DMS153 treated with DMSO at 0.1 percent for 48 hours (cell line): Measurements from ENCODE around the gene INSL3.
"Not testable (repeated sequence)": the region's sequence is repeated elsewhere in the genome, so short reads cannot be mapped to it uniquely, and the experiment has no call there.

Experiments used
- DNase-seq: peaks from one replicate; lab custom pipeline; 2025; ENCODE audit not compliant: unreplicated experiment; lab: John Stamatoyannopoulos, UW

INSL3 gene

DNA sequence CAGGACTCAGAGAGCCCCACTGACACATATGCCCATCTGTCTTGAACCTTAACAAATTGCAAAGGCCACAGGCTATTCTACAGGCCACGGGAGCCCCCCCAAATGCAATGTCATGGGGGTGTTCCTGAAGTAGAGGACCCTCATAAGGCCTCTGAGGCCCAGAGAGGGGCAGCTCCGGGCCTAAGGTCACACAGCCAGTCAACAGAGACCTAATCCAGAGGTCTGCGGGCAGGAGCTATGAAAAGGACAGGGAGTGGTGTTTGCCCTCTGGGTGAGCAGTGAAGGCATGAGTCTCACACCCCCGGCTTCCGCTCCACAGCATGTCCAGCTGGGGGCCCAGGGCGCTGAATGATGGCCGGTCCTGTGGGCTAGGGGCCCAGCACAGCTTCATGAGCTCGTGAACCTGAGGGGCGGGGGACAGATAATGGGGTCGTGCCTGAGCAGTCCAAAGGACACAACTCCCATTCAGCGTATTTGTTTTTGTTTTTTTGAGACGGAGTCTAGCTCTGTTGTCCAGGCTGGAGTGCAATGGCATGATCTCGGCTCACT is 5.3 kb upstream of the INSL3 start:
- no peak for DNase-seq

DNA sequence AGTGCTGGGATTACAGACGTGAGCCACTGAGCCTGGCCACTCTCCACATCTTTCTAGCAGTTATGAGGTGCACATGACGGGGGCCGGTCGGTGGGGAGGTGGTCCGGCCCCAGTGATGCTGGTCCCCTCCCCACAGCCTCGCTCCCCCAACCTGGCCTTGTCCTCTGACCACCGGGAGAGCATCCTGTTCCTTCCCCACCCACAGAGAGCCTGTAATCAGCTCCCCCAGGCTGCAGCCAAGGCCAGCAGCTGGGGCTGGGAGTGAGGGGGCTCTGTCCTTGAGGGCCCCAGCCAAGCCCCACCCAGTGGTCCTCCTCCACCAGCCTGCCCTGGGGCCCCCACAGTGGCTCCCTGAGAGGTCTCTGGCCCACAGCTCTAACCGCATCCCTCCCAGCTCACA is 3.0 kb upstream of the INSL3 start:
- no peak for DNase-seq

DNA sequence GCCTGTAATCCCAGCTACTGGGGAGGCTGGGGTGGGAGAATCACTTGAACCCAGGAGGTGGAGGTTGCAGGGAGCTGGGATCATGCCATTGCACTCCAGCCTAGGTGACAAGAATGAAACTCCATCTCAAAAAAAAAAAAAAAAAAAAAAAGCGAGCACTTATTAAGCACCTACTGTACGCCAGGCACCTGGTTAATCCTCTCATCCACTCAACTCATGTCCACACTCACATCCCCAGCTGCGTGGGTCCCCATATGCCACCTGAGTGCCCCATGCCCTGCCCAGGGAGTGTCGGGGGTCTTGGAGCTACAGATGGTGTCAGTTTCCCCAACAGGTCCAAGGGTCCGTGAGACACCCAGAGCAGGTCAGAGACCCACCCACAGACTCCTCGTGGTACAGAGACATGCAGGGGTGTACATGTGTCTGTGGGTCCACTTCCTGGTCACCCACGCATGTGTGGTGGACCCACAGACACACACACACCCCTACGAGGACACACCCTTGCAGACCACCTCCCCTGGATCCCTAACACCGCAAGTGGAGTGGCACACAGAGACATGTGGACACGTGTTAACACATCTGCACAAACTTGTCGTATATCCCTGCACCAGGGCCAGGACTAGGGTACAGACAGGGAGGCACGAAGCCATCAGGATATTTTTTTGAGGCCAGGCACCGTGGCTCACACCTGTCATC is 3.5 kb downstream of the INSL3 start:
- DNase-seq, result no peak

DNA sequence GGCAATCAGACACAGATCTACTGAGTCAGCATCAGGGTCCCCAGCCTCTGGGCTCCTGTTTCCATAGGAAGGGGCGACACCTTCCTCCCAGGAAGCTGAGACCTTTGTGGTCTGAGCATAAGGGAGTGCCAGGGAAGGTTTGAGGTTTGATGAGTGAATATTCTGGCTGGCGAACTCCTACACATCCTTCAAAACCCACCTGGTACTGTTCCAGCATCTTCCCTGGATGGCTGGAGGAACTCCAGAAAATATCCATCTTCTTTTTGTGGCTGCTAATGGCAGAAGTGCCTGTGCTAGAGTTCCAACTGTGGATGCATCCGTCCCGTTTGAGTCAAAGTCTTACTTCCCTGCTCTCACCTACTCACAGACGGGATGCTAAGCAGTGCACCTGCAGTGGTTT is 9.2 kb downstream of the INSL3 start:
- no peak for DNase-seq

DNA sequence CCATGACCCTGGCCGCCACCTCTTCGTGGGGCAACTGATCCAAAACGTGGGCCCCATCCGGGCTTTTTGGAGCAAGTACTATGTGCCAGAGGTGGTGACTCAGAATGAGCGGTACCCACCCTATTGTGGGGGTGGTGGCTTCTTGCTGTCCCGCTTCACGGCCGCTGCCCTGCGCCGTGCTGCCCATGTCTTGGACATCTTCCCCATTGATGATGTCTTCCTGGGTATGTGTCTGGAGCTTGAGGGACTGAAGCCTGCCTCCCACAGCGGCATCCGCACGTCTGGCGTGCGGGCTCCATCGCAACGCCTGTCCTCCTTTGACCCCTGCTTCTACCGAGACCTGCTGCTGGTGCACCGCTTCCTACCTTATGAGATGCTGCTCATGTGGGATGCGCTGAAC is 9.6 kb downstream of the INSL3 start:
- no peak for DNase-seq

DNA sequence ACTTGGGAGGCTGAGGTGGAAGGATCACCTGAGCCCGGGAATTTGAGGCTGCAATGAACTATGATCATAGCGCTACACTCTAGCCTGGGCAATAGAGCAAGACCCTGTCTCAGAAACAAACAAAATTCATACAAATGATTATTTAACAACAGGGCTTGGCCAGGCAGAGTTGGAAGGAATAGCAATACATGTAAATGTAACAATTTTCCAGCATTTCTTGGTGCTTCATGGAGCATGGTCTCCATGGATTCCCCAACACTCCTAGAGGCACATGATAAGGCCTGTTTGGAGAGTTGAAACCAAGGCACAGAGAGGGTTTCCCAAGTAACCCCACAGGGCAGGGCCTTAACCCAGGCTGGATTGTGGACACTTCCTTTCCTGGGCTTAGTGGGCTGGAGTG is 10.2 kb downstream of the INSL3 start:
- DNase-seq, result no peak

DNA sequence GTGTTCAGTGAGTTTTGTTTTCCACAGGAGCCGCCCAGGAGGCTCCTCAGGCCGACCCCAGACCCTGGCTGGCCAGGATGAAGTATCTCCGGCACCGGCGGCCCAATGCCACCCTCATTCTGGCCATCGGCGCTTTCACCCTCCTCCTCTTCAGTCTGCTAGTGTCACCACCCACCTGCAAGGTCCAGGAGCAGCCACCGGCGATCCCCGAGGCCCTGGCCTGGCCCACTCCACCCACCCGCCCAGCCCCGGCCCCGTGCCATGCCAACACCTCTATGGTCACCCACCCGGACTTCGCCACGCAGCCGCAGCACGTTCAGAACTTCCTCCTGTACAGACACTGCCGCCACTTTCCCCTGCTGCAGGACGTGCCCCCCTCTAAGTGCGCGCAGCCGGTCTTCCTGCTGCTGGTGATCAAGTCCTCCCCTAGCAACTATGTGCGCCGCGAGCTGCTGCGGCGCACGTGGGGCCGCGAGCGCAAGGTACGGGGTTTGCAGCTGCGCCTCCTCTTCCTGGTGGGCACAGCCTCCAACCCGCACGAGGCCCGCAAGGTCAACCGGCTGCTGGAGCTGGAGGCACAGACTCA is 13.5 kb downstream of the INSL3 start:
- no peak for DNase-seq

DNA sequence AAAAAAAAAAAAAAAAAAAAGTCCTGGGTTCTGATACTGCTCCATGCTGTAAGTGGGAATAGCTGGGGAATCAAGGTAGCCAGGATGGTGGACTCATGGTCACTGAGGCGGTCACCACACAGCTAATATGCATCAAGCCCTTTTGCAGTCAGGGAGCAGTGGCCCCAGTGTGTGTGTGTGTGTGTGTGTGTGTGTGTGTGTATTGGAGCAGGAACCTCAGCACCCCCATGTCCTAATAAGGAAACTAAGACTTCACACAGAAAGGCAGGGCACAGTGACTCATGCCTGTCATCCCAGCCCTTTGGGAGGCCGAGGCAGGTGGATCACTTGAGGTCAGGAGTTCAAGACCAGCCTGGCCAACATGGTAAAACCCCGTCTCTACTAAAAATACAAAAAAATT is 14.4 kb downstream of the INSL3 start:
- no peak for DNase-seq

DNA sequence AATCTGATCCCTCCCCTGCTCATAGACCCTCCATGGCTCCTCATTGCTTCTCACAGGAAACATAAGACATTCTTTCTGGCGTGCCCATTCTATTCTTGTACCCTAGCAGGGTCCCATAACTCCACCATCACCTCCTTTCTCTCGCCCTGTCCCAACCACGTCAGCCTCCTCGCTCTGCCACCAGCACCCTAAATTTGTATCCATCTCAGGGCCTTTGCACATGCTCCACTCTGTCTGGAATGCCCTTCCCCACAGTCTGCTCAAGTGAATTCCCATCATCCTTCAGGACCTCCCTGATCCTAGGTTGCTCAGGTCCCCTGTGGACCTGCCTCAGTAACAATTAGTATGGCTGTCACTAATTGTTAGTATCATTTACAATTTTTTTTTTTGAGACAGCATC is 15.9 kb downstream of the INSL3 start:
- no peak for DNase-seq

DNA sequence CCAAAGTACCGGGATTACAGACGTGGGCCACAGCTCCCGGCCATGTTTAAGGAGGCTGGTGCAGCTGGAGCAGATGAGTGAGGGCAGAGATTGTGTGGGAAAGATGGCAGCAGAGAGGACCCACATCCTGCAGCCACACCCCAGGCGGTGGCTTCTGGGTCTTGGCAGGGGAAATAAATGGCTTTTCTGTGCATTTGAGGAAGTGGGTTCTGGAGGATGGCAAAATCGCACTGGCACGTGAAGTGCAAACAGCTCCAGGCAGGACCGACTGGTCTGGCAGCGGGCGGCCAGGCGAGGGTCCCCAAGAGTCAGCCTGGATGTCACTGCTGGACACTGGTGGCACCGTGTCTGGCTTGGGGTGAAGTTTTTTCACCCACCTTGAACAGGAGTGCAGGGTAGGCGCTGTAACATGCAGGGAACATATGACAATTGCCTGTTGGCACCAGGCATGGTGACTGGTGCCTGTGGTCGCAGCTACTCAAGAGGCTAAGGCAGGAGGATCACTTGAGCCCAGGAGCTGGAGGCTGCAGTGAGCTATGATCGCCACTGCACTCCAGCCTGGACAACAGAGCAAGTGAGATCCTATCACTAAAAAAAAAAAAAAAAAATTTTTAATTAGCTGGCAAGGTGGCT is 17.9 kb downstream of the INSL3 start:
- DNase-seq, result no peak

DNA sequence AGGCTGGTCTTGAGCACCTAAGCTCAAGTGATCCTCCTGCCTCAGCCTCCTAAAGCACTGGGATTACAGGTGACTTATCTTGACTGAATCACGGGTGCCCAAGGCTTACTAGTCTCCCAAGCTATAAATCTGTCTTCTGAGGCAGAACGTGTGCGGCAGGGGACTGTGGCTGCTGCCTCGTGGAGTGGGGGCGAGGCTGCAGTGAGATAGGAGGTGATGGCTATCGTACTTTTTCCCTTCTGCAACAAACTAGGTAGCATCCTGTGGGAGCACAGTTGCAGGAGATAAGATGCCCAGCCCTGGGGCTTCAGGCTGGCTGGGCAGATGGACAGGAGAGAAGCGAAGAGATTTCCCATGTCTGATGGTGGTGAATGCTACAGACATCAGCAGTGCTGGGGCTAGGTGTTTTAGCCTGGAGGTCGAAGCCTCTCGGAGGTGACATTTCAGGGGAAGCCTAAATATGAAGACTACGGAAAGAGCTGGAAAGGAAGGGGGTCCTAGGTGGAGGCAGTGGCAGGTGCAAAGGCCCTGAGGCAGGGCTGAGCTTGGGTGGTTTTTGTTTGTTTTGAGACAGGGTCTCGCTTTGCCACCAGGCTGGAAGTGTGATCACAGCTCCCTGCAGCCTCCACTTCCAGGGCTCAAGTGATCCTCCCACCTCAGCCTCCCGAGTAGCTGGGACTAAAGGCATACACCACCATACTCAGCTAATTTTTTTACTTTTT is 19.0 kb downstream of the INSL3 start:
- no peak for DNase-seq

DNA sequence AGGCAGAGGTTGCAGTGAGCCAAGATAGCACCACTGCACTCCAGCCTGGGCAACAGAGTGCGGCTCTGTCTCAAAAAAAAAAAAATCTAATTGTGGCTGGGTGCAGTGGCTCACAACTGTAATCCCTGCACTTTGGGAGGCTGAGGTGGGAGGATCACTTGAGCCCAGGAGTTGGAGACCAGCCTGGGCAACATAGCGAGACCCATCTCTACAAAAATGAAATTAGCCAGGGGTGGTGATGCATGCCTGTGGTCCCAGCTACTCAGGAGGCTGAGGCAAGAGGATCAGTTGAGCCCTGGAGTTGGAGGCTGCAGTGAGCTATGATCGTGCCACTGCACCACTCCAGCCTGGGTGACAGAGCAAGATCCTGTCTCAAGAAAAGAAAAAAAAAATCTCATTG is 22.7 kb downstream of the INSL3 start:
- not testable (repeated sequence) for DNase-seq

DNA sequence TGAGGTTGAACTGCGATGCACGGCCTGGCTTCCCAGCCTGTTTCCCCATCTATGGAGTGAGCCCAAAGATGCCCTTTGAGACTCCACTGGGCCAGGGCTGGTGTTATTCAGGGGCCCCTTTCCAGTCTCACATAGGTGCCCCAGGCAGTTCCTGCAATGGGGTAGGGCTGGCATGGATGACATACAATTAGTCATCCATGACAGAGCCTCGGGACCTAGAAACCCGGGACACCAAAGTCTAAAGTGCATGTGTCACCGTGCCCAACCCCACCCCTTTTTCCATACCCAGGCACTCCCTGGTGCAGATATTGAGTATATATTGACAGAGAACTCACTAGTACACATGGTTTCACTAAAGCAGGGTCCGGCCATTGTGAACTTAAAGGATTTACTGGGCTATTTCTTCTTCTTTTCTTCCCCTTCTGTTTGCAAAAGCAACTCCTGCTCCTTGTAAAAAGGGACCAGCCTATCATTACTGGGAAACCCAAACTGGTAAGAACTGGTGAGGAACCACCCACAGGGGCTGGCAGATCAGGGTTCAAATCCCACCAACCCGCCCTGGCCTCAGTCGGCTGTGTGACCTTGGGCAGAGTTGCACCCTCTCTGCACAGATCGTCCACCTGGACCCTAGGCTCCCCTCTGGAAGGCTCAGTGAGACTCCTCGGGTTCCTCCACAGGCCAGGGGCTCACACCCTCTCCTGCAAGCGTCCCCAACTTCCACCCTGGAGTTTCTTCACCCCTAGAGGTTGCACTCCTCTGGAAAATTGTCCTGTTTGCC is 23.7 kb downstream of the INSL3 start:
- DNase-seq, result no peak

DNA sequence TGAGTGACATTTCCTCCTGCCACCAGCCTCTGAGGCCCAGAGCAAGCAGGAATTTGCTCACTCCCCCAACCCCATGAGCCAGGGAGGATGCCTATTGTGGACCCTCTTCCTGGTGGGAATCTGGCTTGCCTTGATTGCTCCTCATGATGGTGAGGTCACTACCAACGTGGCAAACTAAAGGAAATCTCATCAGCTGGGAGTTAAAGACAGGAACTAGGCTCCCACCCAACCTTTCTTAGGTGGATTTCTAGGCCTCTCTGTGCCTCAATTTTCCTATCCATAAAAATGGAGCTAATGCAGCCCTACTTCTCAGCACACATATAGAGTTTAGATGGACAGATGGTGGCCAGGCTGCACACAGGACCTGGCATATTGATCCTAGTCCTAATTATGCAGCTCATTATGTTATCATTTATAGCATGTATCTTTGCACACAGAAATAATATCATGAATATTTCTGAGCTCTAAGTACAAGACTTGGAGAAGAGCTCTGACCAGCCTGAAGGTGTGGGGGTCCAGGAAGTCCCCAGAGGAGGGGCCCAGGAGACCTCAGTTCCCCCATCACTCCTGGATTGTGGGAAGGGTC is 24.4 kb downstream of the INSL3 start:
- DNase-seq, result no peak

DNA sequence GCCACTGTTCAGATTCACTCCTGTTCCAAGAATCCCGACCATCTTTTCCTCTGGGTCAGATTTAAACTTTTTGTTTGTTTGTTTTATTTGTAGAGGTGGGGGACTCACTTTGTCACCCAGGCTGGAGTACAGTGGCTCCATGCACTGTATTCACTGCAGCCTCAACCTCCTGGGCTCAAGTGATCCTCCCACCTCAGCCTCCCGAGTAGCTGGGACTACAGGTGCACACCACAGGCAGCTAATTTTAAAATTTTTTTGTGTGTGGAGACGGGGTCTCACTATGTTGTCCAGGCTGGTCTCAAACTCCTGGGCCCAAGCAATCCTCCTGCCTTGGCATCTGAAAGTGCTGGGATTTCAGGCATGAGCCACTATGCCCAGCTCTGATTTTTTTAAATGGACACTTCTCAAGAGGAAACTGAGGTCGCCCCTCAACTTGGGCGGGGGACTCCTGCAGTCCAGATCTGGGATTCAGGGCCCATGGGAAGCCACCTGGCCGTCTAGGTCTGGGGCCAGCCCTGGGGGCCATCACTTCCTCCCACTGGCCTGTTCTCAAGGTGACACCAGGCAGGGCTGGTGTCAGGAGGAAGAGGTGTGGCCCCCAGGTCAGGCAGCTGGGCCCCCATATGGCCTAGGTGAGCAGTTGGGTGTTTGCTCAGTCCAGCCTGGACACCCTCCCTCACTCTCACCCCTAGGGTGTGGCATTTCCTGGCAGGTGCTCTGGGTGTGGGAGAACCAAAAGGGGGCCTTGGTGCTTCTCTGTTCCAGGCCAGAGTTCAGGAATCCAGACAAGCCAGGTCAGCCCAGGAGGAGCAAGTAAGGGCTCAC is 25.1 kb downstream of the INSL3 start:
- DNase-seq, result no peak

DNA sequence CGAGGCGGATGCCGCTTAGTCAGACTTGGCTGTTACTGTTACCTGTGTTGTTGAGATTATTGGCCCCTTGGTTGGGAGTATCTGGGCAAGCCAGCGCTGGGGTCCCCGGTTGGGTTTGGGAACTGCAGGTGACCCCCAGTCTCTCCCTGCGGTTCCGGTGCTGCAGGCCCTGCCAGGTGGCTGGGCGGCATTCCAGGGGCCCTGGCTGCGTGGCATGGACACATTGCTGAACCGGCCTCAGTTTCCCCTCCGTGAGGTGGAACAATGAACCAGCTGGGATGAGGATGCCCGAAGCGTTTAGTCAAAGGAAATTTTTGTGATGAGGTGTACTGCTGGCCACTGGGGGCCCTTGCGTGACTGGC is 25.8 kb downstream of the INSL3 start:
- no peak for DNase-seq

DNA sequence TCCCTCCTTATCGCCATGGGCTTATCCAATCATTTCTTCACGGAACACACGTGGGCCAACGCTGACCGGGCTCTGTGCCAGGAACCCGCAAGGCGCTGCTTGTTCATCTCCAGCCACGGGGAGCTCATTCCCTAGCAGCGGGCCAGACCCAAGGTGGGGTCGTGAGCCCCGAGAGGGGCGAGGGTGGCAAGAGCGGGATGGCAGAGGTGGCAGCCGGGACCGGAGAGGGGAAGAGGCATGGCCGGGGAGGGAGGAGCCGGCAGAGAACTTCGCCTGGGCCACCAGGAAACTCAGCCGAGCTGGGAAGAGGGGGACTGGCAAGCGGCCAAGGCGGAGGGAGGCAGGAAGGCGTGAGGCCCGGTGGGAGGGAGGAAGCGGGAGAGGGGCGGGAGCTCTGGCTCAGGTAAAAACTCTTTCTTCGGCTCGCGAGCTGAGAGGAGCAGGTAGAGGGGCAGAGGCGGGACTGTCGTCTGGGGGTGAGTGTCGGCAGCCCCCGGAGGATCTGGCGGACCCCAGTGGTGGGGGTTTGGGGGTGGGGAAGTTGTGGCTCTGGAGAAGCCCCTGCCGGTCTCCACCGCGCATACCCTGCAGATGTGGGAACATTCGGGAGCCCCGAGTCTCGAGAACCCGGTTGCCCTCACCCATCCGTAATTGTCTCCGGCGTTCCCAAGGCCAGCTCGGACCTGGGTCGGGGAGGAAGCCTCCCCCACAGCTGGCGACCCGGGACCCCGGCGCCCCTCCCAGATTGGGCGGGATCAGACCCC is 26.4 kb downstream of the INSL3 start, which contains the start of gene B3GNT3:
B3GNT3 (plus strand) TSS at position 408 of the 764 bp plus-strand sequence. CDS start 12,670 bp downstream, outside the sequence.
- DNase-seq, result peak; percentile 40

DNA sequence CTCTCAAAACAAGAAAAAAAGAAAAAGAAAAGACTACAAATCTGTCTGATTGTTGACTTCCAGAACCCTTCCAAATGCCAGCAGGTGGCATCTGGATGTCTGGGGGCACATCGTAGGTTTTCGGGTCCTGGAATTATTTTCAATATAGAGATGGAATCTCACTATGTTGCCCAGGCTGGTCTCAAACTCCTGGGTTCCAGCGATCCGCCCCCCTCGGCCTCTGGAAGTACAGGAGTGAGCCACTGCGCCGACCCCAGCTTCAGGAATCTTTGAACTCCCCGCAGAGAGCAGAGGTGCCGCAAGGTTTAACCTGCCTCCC is 26.9 kb downstream of the INSL3 start:
- no peak for DNase-seq
